GM12878 (cell line): ENCODE results near the gene TMEM253.

Experiments
- BRCA1 ChIP-seq: IDR thresholded peaks from 2 replicates; pipeline ENCODE4 v1.6.1; 2011; ENCODE audit warnings: low read depth, low read length, improper control_type of control experiment
- CREB1 ChIP-seq: IDR thresholded peaks from 2 replicates; pipeline ENCODE4 v1.6.1; 2012; ENCODE audit warnings: low read depth, mild to moderate bottlenecking, inconsistent platforms
- EZH2 ChIP-seq: IDR thresholded peaks from 2 replicates; pipeline ENCODE4 v1.6.1; 2012; ENCODE audit warnings: low read depth, mild to moderate bottlenecking, control low read depth, inconsistent platforms, low read length, borderline replicate concordance; ENCODE audit not compliant: control insufficient read depth
- PML ChIP-seq: IDR thresholded peaks from 2 replicates; pipeline ENCODE4 v1.6.1; 2012; ENCODE audit warnings: low read length, inconsistent platforms
- POLR2A ChIP-seq: IDR thresholded peaks from 2 replicates; pipeline ENCODE4 v1.6.1; 2011; ENCODE audit warnings: low read depth, mild to moderate bottlenecking, low read length
- RELA ChIP-seq: fragments of 450-650 bp; IDR thresholded peaks from 2 replicates; pipeline ENCODE4 v1.8.0; 2014; ENCODE audit warnings: borderline replicate concordance; ENCODE audit not compliant: partially characterized antibody
- YY1 ChIP-seq: IDR thresholded peaks from 2 replicates; pipeline ENCODE4 v1.6.1; 2011; ENCODE audit warnings: low read depth, mild to moderate bottlenecking, low read length
- ZZZ3 ChIP-seq: IDR thresholded peaks from 2 replicates; pipeline ENCODE4 v1.6.1; 2011; ENCODE audit warnings: low read depth; ENCODE audit not compliant: control insufficient read depth, insufficient read length
- TF ChIP-seq, protein P1 (sequence below): IDR thresholded peaks from 2 replicates; pipeline ENCODE4 v1.6.1; 2012; ENCODE audit warnings: improper control_type of control experiment, low read depth, low read length; ENCODE audit not compliant: insufficient replicate concordance
- TF ChIP-seq, protein P2 (sequence below): IDR thresholded peaks from 2 replicates; pipeline ENCODE4 v1.6.1; 2012; ENCODE audit warnings: low read depth, low read length, improper control_type of control experiment
- TF ChIP-seq, protein P3 (sequence below), 3 experiments: IDR thresholded peaks in 2 of 3; conservative IDR thresholded peaks in 1 of 3; 2 replicates each; pipeline ENCODE4 v1.5.1; 2011; ENCODE audit warnings: low read depth in 3 of 3, low read length in 3 of 3, mild to moderate bottlenecking in 3 of 3, control low read depth in 2 of 3, moderate library complexity in 2 of 3, inconsistent platforms in 1 of 3, mixed read lengths in 1 of 3; ENCODE audit not compliant: control insufficient read depth in 2 of 3, insufficient read depth in 1 of 3; ENCODE audit errors: extremely low read depth in 1 of 3
- TF ChIP-seq, protein P4 (sequence below): IDR thresholded peaks from 2 replicates; pipeline ENCODE4 v1.6.1; 2011; ENCODE audit warnings: low read depth, low read length, improper control_type of control experiment, borderline replicate concordance

DNA sequence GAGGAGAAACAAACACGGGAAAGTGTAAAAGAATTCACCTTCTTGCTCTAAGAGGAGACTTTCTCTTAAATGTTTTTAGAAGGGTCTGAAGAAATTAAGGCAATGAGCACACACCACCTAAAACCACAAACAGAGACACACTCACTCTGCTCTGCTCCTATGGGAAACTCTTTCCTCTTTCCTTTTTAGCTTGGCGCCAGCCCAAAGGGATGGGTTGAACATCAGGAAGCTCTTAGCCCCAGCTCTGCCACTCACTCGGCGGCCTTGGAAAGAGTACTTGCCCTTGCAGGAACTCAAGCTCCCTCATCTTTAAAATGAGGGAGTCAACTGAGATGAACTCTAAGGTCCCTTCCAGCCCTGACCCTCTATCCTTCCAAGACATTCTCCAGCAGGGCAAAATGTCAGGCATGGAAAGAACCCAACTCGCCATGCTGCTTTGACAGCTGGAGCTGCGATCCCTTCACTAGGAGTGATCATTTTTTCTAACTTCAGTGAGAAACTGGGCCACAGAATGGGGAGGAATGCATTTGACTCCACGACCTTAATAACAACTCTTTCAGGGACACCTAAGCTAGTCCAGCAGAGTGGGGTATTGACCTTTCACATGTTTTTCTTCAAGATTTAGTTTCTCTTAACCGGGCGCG is 44.2 kb upstream of the TMEM253 start:
- no peak for TF ChIP-seq YY1
- TF ChIP-seq EZH2, result no peak
- no peak for TF ChIP-seq RELA
- TF ChIP-seq, protein P1, sequence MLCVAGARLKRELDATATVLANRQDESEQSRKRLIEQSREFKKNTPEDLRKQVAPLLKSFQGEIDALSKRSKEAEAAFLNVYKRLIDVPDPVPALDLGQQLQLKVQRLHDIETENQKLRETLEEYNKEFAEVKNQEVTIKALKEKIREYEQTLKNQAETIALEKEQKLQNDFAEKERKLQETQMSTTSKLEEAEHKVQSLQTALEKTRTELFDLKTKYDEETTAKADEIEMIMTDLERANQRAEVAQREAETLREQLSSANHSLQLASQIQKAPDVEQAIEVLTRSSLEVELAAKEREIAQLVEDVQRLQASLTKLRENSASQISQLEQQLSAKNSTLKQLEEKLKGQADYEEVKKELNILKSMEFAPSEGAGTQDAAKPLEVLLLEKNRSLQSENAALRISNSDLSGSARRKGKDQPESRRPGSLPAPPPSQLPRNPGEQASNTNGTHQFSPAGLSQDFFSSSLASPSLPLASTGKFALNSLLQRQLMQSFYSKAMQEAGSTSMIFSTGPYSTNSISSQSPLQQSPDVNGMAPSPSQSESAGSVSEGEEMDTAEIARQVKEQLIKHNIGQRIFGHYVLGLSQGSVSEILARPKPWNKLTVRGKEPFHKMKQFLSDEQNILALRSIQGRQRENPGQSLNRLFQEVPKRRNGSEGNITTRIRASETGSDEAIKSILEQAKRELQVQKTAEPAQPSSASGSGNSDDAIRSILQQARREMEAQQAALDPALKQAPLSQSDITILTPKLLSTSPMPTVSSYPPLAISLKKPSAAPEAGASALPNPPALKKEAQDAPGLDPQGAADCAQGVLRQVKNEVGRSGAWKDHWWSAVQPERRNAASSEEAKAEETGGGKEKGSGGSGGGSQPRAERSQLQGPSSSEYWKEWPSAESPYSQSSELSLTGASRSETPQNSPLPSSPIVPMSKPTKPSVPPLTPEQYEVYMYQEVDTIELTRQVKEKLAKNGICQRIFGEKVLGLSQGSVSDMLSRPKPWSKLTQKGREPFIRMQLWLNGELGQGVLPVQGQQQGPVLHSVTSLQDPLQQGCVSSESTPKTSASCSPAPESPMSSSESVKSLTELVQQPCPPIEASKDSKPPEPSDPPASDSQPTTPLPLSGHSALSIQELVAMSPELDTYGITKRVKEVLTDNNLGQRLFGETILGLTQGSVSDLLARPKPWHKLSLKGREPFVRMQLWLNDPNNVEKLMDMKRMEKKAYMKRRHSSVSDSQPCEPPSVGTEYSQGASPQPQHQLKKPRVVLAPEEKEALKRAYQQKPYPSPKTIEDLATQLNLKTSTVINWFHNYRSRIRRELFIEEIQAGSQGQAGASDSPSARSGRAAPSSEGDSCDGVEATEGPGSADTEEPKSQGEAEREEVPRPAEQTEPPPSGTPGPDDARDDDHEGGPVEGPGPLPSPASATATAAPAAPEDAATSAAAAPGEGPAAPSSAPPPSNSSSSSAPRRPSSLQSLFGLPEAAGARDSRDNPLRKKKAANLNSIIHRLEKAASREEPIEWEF, result no peak
- no peak for TF ChIP-seq PML
- no peak for TF ChIP-seq BRCA1
- TF ChIP-seq, protein P2, sequence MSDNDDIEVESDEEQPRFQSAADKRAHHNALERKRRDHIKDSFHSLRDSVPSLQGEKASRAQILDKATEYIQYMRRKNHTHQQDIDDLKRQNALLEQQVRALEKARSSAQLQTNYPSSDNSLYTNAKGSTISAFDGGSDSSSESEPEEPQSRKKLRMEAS, result no peak
- TF ChIP-seq, protein P3, sequence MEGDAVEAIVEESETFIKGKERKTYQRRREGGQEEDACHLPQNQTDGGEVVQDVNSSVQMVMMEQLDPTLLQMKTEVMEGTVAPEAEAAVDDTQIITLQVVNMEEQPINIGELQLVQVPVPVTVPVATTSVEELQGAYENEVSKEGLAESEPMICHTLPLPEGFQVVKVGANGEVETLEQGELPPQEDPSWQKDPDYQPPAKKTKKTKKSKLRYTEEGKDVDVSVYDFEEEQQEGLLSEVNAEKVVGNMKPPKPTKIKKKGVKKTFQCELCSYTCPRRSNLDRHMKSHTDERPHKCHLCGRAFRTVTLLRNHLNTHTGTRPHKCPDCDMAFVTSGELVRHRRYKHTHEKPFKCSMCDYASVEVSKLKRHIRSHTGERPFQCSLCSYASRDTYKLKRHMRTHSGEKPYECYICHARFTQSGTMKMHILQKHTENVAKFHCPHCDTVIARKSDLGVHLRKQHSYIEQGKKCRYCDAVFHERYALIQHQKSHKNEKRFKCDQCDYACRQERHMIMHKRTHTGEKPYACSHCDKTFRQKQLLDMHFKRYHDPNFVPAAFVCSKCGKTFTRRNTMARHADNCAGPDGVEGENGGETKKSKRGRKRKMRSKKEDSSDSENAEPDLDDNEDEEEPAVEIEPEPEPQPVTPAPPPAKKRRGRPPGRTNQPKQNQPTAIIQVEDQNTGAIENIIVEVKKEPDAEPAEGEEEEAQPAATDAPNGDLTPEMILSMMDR (IDR thresholded peaks at IDR 0.05 in 2 of 3, conservative IDR thresholded peaks at IDR 0.05 in 1 of 3; ENCODE audit: control insufficient read depth in 2 of 3, extremely low read depth in 1 of 3, insufficient read depth in 1 of 3, low read depth in 3 of 3, low read length in 3 of 3), result no peak
- TF ChIP-seq, protein P4, sequence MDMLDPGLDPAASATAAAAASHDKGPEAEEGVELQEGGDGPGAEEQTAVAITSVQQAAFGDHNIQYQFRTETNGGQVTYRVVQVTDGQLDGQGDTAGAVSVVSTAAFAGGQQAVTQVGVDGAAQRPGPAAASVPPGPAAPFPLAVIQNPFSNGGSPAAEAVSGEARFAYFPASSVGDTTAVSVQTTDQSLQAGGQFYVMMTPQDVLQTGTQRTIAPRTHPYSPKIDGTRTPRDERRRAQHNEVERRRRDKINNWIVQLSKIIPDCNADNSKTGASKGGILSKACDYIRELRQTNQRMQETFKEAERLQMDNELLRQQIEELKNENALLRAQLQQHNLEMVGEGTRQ, result no peak
- no peak for TF ChIP-seq CREB1
- no peak for TF ChIP-seq POLR2A
- TF ChIP-seq ZZZ3, result no peak
